Dermis blood vessel endothelial cell (primary cell): ENCODE results near the gene ETS1. TPM values are rescaled to one million over a fixed set of nuclear protein-coding genes. Genes with fewer than 3 reads are reported as not detected.

Source experiments
- DNase-seq: peaks from one replicate; pipeline ENCODE4 v3.0.0; 2010
- total RNA-seq: library from RNA; depleted of rRNA; stranded (reverse); fragments of >200 nt; gene quantifications from 2 replicates; pipeline ENCODE4 v1.2.3, GENCODE V29; 2014

ETS1 gene
- total RNA-seq = 128 and 130 TPM in 2 replicates

GRCh38 chr11:128587415-128587814 is at the start of gene ETS1:
Gene ETS1, minus strand, starts transcription at chr11:128587558. Its CDS starts 14,428 bp downstream, at chr11:128573130.
- no peak for DNase-seq

- no peak for DNase-seq
These were observed 47.0 kb upstream of the ETS1 start for GRCh38 chr11:128634395-128634794.

- DNase-seq = no peak
These were observed 46.1 kb upstream of the ETS1 start for GRCh38 chr11:128633384-128633965.

- DNase-seq = peak; percentile 78
These were observed 44.9 kb upstream of the ETS1 start for GRCh38 chr11:128632141-128632791.

- DNase-seq = peak; percentile 94
These were observed 43.2 kb upstream of the ETS1 start for GRCh38 chr11:128630367-128631230.

- no peak for DNase-seq
These were observed 42.3 kb upstream of the ETS1 start for GRCh38 chr11:128629516-128630106.

GRCh38 chr11:128628686-128629085 is 41.3 kb upstream of the ETS1 start:
- DNase-seq = no peak

GRCh38 chr11:128628325-128628673 is 40.9 kb upstream of the ETS1 start:
- no peak for DNase-seq

GRCh38 chr11:128627666-128628324 is 40.4 kb upstream of the ETS1 start:
- no peak for DNase-seq

GRCh38 chr11:128626913-128627665 is 39.7 kb upstream of the ETS1 start:
- DNase-seq = no peak

GRCh38 chr11:128625746-128626145 is 38.4 kb upstream of the ETS1 start:
- no peak for DNase-seq

- DNase-seq = no peak
These were observed 38.0 kb upstream of the ETS1 start for GRCh38 chr11:128625326-128625725.

GRCh38 chr11:128624269-128625175 is 37.2 kb upstream of the ETS1 start:
- no peak for DNase-seq

- no peak for DNase-seq
These were observed 35.7 kb upstream of the ETS1 start for GRCh38 chr11:128623091-128623490.

- DNase-seq = peak; percentile 26
These were observed 34.5 kb upstream of the ETS1 start for GRCh38 chr11:128621601-128622501.

- DNase-seq = no peak
These were observed 33.1 kb upstream of the ETS1 start for GRCh38 chr11:128620309-128621100.

- no peak for DNase-seq
These were observed 32.4 kb upstream of the ETS1 start for GRCh38 chr11:128619540-128620308.

GRCh38 chr11:128619007-128619406 is 31.6 kb upstream of the ETS1 start:
- DNase-seq = no peak
